ENCODE results near the gene KRTAP2-2.

Gene KRTAP2-2

GRCh38 chr17:41020336-41020735 lies 34.7 kb downstream of the KRTAP2-2 start:
- no peak for DNase-seq

- DNase-seq, result no peak
Measured at GRCh38 chr17:41019415-41019814, 35.6 kb downstream of the KRTAP2-2 start.

GRCh38 chr17:41018541-41018940 lies 36.5 kb downstream of the KRTAP2-2 start:
- DNase-seq, result no peak

GRCh38 chr17:41016578-41017215 lies 38.3 kb downstream of the KRTAP2-2 start:
- DNase-seq, result no peak

- no peak for DNase-seq
Measured at GRCh38 chr17:41015454-41015853, 39.6 kb downstream of the KRTAP2-2 start.

- DNase-seq, result no peak
Measured at GRCh38 chr17:41013606-41014005, 41.4 kb downstream of the KRTAP2-2 start.

- DNase-seq, result no peak
Measured at GRCh38 chr17:41013181-41013580, 41.8 kb downstream of the KRTAP2-2 start.

GRCh38 chr17:41012326-41013120 lies 42.5 kb downstream of the KRTAP2-2 start:
- DNase-seq, result no peak

GRCh38 chr17:41010441-41010840 lies 44.6 kb downstream of the KRTAP2-2 start:
- DNase-seq, result no peak

GRCh38 chr17:41009936-41010335 lies 45.1 kb downstream of the KRTAP2-2 start:
- no peak for DNase-seq

GRCh38 chr17:41009301-41009760 lies 45.7 kb downstream of the KRTAP2-2 start:
- DNase-seq, result no peak

GRCh38 chr17:41008811-41009210 lies 46.2 kb downstream of the KRTAP2-2 start, which contains the start of gene KRTAP3-1:
Gene KRTAP3-1, minus strand, starts transcription at chr17:41009128. Its CDS starts 54 bp downstream, at chr17:41009074.
- DNase-seq, result no peak
